Pancreas (tissue), 10 donors: Measurements from ENCODE around the gene FKBP10. TPM values are rescaled to one million over a fixed set of nuclear protein-coding genes. Genes with fewer than 3 reads are reported as not detected.
"Not testable (repeated sequence)": the region's sequence is repeated elsewhere in the genome, so short reads cannot be mapped to it uniquely, and the experiment has no call there.

Source experiments
- ATAC-seq, 4 donors: fragments of 200-7000 bp; cut with Tn5 transposase; one replicate each; pipeline versions ENCODE4 v1.8.0 to v1.9.1; 2020; ENCODE audit warnings: mild to moderate bottlenecking in 4 of 4, moderate library complexity in 4 of 4
- DNase-seq, 6 donors: peaks; one replicate each; pipeline ENCODE4 v3.0.0-alpha.2; 2020
- FAIRE-seq: peaks from 2 replicates; lab custom pipeline; 2012; peaks lifted over from hg19 to GRCh38; lab: Jason Lieb, UNC
- H3K27ac ChIP-seq, 4 donors: fragments of 200-600 bp; sonication (generic); 1 replicate in 3 of 4; 2 replicates in 1 of 4; pipeline versions ENCODE4 v1.5.0 to v1.8.0; 2020
- H3K27me3 ChIP-seq, 4 donors: fragments of 200-600 bp; one replicate each; pipeline ENCODE4 v1.8.0; 2021
- H3K36me3 ChIP-seq, 3 donors: fragments of 200-600 bp; sonication (generic) in 1 of 3; one replicate each; pipeline versions ENCODE4 v1.5.0 to v1.8.0; 2020 to 2021
- H3K4me1 ChIP-seq, 3 donors: fragments of 200-600 bp; one replicate each; pipeline ENCODE4 v1.8.0; 2021
- H3K4me3 ChIP-seq, 4 donors: fragments of 200-600 bp; sonication (generic) in 2 of 4; one replicate each; pipeline versions ENCODE4 v1.5.0 to v1.8.0; 2020 to 2021
- H3K9me3 ChIP-seq, 4 donors: fragments of 200-600 bp; one replicate each; pipeline ENCODE4 v1.8.0; 2021
- CTCF ChIP-seq, 4 donors: fragments of 200-600 bp; sonication (generic) in 3 of 4; IDR thresholded peaks; one replicate each; pipeline versions ENCODE4 v1.5.0 to v1.8.0; 2021; ENCODE audit warnings: antibody characterized with exemption in 4 of 4
- WGBS, 2 donors: extraction: QIAGEN DNeasy Blood & Tissue Kit; methylation state at CpG; one replicate each; pipeline ENCODE4 v1.1.7; 2013; 5-methylcytosine and 5-hydroxymethylcytosine counted together
- intact Hi-C, 3 donors: fragments of 100-400 bp; cut with DNase I; formaldehyde crosslinking; loops; one replicate each; pipeline versions ENCODE4 v1.11.1 to v1.14.2; 2022
- polyA plus RNA-seq, 2 donors: library from polyadenylated mRNA; stranded (reverse); fragments of 200-250 nt; gene quantifications; one replicate each; pipeline ENCODE4 v1.2.3, GENCODE V29; 2013
- total RNA-seq, 6 donors: library from RNA; stranded (reverse); fragmentation: NEBNext Ultra II Directional in 4 of 6; extraction: Animal tissue kit (Norgen Biotek cat#: 25700) in 4 of 6; gene quantifications; one replicate each; pipeline versions ENCODE4 v1.2.1 to v1.2.4, GENCODE V29; 2021 to 2023
- donor health status: healthy with polysubstance abuse.
- donor health status: DM: no; HTN: no; CAD: no; lungs with moderate emphysema.
- donor health status: DM: no; HTN: no; CAD: no.
- donor health status: control.
- donor health status: control.
- donor health status: Bipolar disorder and iron deficiency.
- donor health status: DM: yes; HTN: yes; CAD: no.
- donor health status: DM: no; HTN: no; CAD: no.
- donor health status: DM: no; HTN: no; CAD: no.
- donor health status: DM: yes; HTN: yes; CAD: no.

Gene FKBP10
- total and polyA plus RNA-seq, 8 donors = 4.5 to 35.3 (median 11.7) TPM

- no peak for TF ChIP-seq CTCF (IDR thresholded peaks at IDR 0.05)
- intact Hi-C loops = no loop called here
- no peak for ATAC-seq
- H3K9me3 ChIP-seq = no peaks in the 10 kb centered on the region
- H3K36me3 ChIP-seq = peaks cover 0 to 11% (median 3%) of the 10 kb centered on the region in 3 donors
- H3K27ac ChIP-seq = peak overlapping the region; percentile 23 to 97 (median 56)
- FAIRE-seq = no peak
- H3K4me3 ChIP-seq = no peak overlapping the region
- peaks cover 37 to 72% (median 52%) of the 10 kb centered on the region in 3 donors for H3K4me1 ChIP-seq
- DNase-seq = no peak
- 72 to 74% methylated on average over 11 to 12 of the region's 12 CpGs for WGBS, 2 donors
- no peaks in the 10 kb centered on the region for H3K27me3 ChIP-seq
These were observed 37.2 kb upstream of the FKBP10 start for GRCh38 chr17:41775394-41776226.

- FAIRE-seq, H3K27me3 ChIP-seq, H3K36me3 ChIP-seq, H3K9me3 ChIP-seq, ATAC-seq, intact Hi-C loops, DNase-seq, H3K4me3 ChIP-seq: not testable (repeated sequence)
- WGBS, 2 donors = 85 to 88% methylated on average over 14 of the region's 14 CpGs
- Histone ChIP-seq H3K4me1 (peaks cover 37 to 72% (median 52%) of the 10 kb centered on the region in 3 donors), H3K27ac (peak overlapping the region; percentile 23 to 97 (median 56))
These were observed 36.4 kb upstream of the FKBP10 start for GRCh38 chr17:41776262-41776900.

- WGBS, 2 donors = 16 to 31% methylated on average over 4 of the region's 4 CpGs
- TF ChIP-seq CTCF (IDR thresholded peaks at IDR 0.05) = no peak
- FAIRE-seq = no peak
- Histone ChIP-seq H3K4me3 (no peak overlapping the region), H3K4me1 (peaks cover 33 to 72% (median 49%) of the 10 kb centered on the region in 3 donors), H3K9me3 (no peaks in the 10 kb centered on the region), H3K27me3 (no peaks in the 10 kb centered on the region), H3K27ac (peak overlapping the region; percentile 88 to 97 (median 92)), H3K36me3 (no peaks in the 10 kb centered on the region)
- intact Hi-C loops = no loop called here
- peak; percentile 11 to 45 (median 28) for ATAC-seq
- DNase-seq = no peak
These were observed 35.6 kb upstream of the FKBP10 start for GRCh38 chr17:41777157-41777573.

GRCh38 chr17:41777574-41778188, 35.1 kb upstream of the FKBP10 start:
- Histone ChIP-seq H3K36me3 (no peaks in the 10 kb centered on the region), H3K4me3 (no peak overlapping the region), H3K9me3 (no peaks in the 10 kb centered on the region), H3K27me3 (no peaks in the 10 kb centered on the region), H3K27ac (peak overlapping the region; percentile 88 to 97 (median 92)), H3K4me1 (peaks cover 28 to 71% (median 48%) of the 10 kb centered on the region in 3 donors)
- intact Hi-C loops = no loop called here
- no peak for FAIRE-seq
- DNase-seq = peak in 5 of 6 donors; percentile 72 to 85 (median 76)
- peak; percentile 81 to 86 (median 84) for ATAC-seq
- WGBS, 2 donors = 10 to 13% methylated on average over 12 of the region's 12 CpGs
- no peak for TF ChIP-seq CTCF (IDR thresholded peaks at IDR 0.05)

- intact Hi-C loops = no loop called here
- FAIRE-seq (no peak), DNase-seq (no peak), ATAC-seq (no peak)
- Histone ChIP-seq H3K27ac (no peak overlapping the region), H3K27me3 (no peaks in the 10 kb centered on the region), H3K36me3 (no peaks in the 10 kb centered on the region), H3K4me1 (peaks cover 25 to 70% (median 34%) of the 10 kb centered on the region in 3 donors), H3K4me3 (no peak overlapping the region), H3K9me3 (no peaks in the 10 kb centered on the region)
- no peak for TF ChIP-seq CTCF (IDR thresholded peaks at IDR 0.05)
- 94 to 100% methylated on average over 1 of the region's 1 CpG for WGBS, 2 donors
These were observed 32.9 kb upstream of the FKBP10 start for GRCh38 chr17:41779954-41780353.
